Trophoblast cell (in vitro differentiated cells and primary cell): ENCODE data around the gene EXOC3L4.

Experiments
- DNase-seq, 2 donors: peaks; one replicate each; pipeline ENCODE4 v3.0.0-alpha.2; 2016
- H2AFZ ChIP-seq: 2 replicates; pipeline ENCODE4 v1.6.1; 2013; ENCODE audit warnings: low read length, moderate library complexity, mild to moderate bottlenecking; ENCODE audit not compliant: insufficient read depth, poor library complexity
- H2AK5ac ChIP-seq: 2 replicates; pipeline ENCODE4 v1.6.1; 2013; ENCODE audit warnings: mild to moderate bottlenecking, low read length
- H2BK120ac ChIP-seq: 2 replicates; pipeline ENCODE4 v1.6.1; 2013; ENCODE audit warnings: low read length, mild to moderate bottlenecking, moderate library complexity; ENCODE audit not compliant: insufficient read depth, poor library complexity
- H2BK12ac ChIP-seq: 2 replicates; pipeline ENCODE4 v1.6.1; 2013; ENCODE audit warnings: mild to moderate bottlenecking, low read length, moderate library complexity
- H2BK5ac ChIP-seq: 2 replicates; pipeline ENCODE4 v1.6.1; 2013; ENCODE audit warnings: low read length, low read depth, moderate library complexity, mild to moderate bottlenecking; ENCODE audit not compliant: poor library complexity
- H3K14ac ChIP-seq: 2 replicates; pipeline ENCODE4 v1.6.1; 2013; ENCODE audit warnings: mild to moderate bottlenecking, low read length
- H3K18ac ChIP-seq: 2 replicates; pipeline ENCODE4 v1.6.1; 2013; ENCODE audit warnings: mild to moderate bottlenecking, low read length
- H3K23ac ChIP-seq: 2 replicates; pipeline ENCODE4 v1.6.1; 2013; ENCODE audit warnings: low read length
- H3K27ac ChIP-seq: 2 replicates; pipeline ENCODE4 v1.5.1; 2013; ENCODE audit warnings: low read depth, mild to moderate bottlenecking, inconsistent platforms, low read length, moderate library complexity
- H3K27me3 ChIP-seq: 2 replicates; pipeline ENCODE4 v1.6.1; 2013; ENCODE audit warnings: inconsistent platforms, mild to moderate bottlenecking, low read length, moderate library complexity; ENCODE audit not compliant: insufficient read depth
- H3K36me3 ChIP-seq, 2 experiments: 1 replicate in 1 of 2; 2 replicates in 1 of 2; pipeline ENCODE4 v1.6.1; 2013; ENCODE audit warnings: low read length in 2 of 2, mild to moderate bottlenecking in 2 of 2, moderate library complexity in 1 of 2; ENCODE audit not compliant: insufficient read depth in 2 of 2, control insufficient read depth in 1 of 2
- H3K4ac ChIP-seq: 2 replicates; pipeline ENCODE4 v1.6.1; 2013; ENCODE audit warnings: low read depth, mild to moderate bottlenecking, low read length, moderate library complexity
- H3K4me1 ChIP-seq, 2 experiments: 1 replicate in 1 of 2; 2 replicates in 1 of 2; pipeline ENCODE4 v1.6.1; 2013; ENCODE audit warnings: low read length in 2 of 2, mild to moderate bottlenecking in 2 of 2, moderate library complexity in 1 of 2; ENCODE audit not compliant: insufficient read depth in 2 of 2, control insufficient read depth in 1 of 2
- H3K4me2 ChIP-seq: 2 replicates; pipeline ENCODE4 v1.6.1; 2013; ENCODE audit warnings: inconsistent platforms, mild to moderate bottlenecking, low read length, moderate library complexity
- H3K4me3 ChIP-seq: 2 replicates; pipeline ENCODE4 v1.5.1; 2013; ENCODE audit warnings: mild to moderate bottlenecking, low read depth, low read length, inconsistent platforms
- H3K79me1 ChIP-seq: one replicate; pipeline ENCODE4 v1.6.1; 2013; ENCODE audit warnings: low read length
- H3K79me2 ChIP-seq: 2 replicates; pipeline ENCODE4 v1.6.1; 2013; ENCODE audit warnings: low read length, mild to moderate bottlenecking; ENCODE audit not compliant: control insufficient read depth, insufficient read depth, poor library complexity
- H3K9ac ChIP-seq: 2 replicates; pipeline ENCODE4 v1.6.1; 2013; ENCODE audit warnings: mild to moderate bottlenecking, low read length
- H3K9me3 ChIP-seq: 2 replicates; pipeline ENCODE4 v1.6.1; 2013; ENCODE audit warnings: low read depth, mild to moderate bottlenecking, control low read depth, inconsistent platforms, low read length; ENCODE audit not compliant: insufficient read depth
- H4K12ac ChIP-seq: 2 replicates; pipeline ENCODE4 v1.6.1; 2013; ENCODE audit warnings: low read depth, mild to moderate bottlenecking, low read length, moderate library complexity
- H4K8ac ChIP-seq: 2 replicates; pipeline ENCODE4 v1.6.1; 2013; ENCODE audit warnings: low read depth, mild to moderate bottlenecking, low read length, moderate library complexity
- H4K91ac ChIP-seq: one replicate; pipeline ENCODE4 v1.6.1; 2013; ENCODE audit warnings: low read depth, mild to moderate bottlenecking, low read length, moderate library complexity
- WGBS: extraction: QIAGEN DNeasy Blood & Tissue Kit; methylation state at CpG from one replicate; pipeline ENCODE4 v1.1.7; 2013; ENCODE audit warnings: missing lambda C conversion rate; ENCODE audit not compliant: insufficient read length, insufficient coverage; ENCODE audit errors: extremely low coverage; 5-methylcytosine and 5-hydroxymethylcytosine counted together

EXOC3L4 gene

DNA sequence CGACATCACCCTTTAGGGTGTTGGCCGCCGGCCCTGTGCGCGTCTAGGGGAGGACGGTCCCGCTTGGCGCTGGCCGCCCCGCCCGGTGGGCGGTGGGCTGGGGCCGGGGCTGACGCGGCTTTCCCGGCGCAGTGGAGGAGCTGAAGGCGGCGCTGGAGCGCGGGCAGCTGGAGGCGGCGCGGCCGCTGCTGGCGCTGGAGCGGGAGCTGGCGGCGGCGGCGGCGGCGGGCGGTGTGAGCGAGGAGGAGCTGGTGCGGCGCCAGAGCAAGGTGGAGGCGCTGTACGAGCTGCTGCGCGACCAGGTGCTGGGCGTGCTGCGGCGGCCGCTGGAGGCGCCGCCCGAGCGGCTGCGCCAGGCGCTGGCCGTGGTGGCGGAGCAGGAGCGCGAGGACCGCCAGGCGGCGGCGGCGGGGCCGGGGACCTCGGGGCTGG is 32.4 kb downstream of the EXOC3L4 start:
- Histone ChIP-seq H2AK5ac (no peak overlapping the region), H2BK12ac (no peak overlapping the region), H3K79me1 (peaks cover 5% of the 10 kb centered on the region), H2BK120ac (no peak overlapping the region), H2AFZ (no peak overlapping the region), H3K9ac (no peak overlapping the region), H4K12ac (no peak overlapping the region), H2BK5ac (no peak overlapping the region), H3K79me2 (no peaks in the 10 kb centered on the region), H3K4ac (no peak overlapping the region), H3K14ac (no peak overlapping the region), H4K91ac (no peak overlapping the region), H3K4me3 (peak overlapping the region; percentile 1), H3K36me3 (no peaks in the 10 kb centered on the region), H3K9me3 (no peaks in the 10 kb centered on the region), H3K4me1 (peaks cover 31 to 50% of the 10 kb centered on the region in 2 experiments), H4K8ac (no peak overlapping the region), H3K27ac (no peak overlapping the region), H3K23ac (no peak overlapping the region), H3K4me2 (peak overlapping the region; percentile 62), H3K18ac (no peak overlapping the region), H3K27me3 (peaks cover 15% of the 10 kb centered on the region)
- peak; percentile 56 to 67 for DNase-seq
- no CpG with 5 or more reads among the region's 62 CpGs for WGBS

DNA sequence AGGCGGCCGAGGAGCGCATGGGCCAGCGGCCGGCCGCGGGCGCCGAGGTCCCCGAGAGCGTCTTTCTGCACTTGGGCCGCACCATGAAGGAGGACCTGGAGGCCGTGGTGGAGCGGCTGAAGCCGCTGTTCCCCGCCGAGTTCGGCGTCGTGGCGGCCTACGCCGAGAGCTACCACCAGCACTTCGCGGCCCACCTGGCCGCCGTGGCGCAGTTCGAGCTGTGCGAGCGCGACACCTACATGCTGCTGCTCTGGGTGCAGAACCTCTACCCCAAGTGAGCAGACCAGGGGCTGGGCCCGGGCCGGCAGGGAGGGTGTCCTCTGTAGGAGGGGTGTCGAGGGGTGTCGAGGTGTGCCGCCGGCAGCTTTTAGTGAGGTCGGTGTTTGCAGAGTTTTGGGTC is 32.8 kb downstream of the EXOC3L4 start:
- no CpG with 5 or more reads among the region's 39 CpGs for WGBS
- no peak overlapping the region for H4K91ac ChIP-seq
- no peak overlapping the region for H3K27ac ChIP-seq
- no peak overlapping the region for H3K9ac ChIP-seq
- H3K27me3 ChIP-seq, result peaks cover 15% of the 10 kb centered on the region
- H3K4me3 ChIP-seq, result no peak overlapping the region
- no peak overlapping the region for H3K23ac ChIP-seq
- peaks cover 5% of the 10 kb centered on the region for H3K79me1 ChIP-seq
- no peak overlapping the region for H4K8ac ChIP-seq
- H3K4ac ChIP-seq, result no peak overlapping the region
- no peaks in the 10 kb centered on the region for H3K9me3 ChIP-seq
- H3K4me2 ChIP-seq, result peak overlapping the region; percentile 62
- H2AFZ ChIP-seq, result no peak overlapping the region
- H3K4me1 ChIP-seq, result peaks cover 32 to 47% of the 10 kb centered on the region in 2 experiments
- no peak overlapping the region for H4K12ac ChIP-seq
- no peak overlapping the region for H2BK5ac ChIP-seq
- H3K18ac ChIP-seq, result no peak overlapping the region
- no peak overlapping the region for H2AK5ac ChIP-seq
- peak in 1 of 2 donors; percentile 37 for DNase-seq
- H3K14ac ChIP-seq, result no peak overlapping the region
- no peak overlapping the region for H2BK12ac ChIP-seq
- H3K79me2 ChIP-seq, result no peaks in the 10 kb centered on the region
- H3K36me3 ChIP-seq, result no peaks in the 10 kb centered on the region
- H2BK120ac ChIP-seq, result no peak overlapping the region

DNA sequence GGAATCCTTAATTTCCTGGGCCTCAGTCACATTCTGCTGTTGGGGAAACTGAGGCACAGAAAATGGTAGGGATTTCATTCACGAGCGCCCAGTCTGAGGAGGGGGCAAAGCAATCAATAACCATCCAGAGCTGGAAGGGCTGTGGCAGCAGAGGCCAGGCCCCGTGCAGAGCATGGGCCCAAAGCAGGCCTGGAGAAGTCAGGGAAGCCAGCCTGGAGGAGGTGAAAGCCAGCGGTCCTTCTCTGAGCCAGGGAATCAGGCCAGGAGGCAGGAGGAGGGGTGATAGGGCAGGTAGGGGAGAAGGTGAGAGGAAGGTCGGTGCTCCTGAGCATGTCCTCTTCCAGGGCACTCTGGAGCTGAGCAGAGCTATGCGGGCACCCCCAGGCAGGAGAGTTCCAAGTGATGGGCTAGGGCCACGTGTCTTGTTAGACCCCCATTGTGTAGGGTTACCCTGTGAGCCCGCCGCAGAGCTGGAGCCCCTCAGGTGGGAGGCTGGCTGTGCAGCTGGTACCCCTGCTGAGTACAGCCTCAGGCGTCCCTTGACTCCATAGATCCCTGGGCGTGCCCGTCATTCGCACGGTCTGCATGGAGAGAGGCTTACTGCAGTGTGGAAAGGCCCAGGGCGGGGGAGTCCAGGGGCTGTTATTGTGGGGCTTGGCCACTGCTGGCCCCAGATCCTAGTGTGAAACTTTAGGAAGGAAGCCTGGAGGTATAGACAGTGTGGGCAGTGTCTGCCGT is 33.5 kb downstream of the EXOC3L4 start:
- no peak overlapping the region for H4K91ac ChIP-seq
- H2BK5ac ChIP-seq, result no peak overlapping the region
- H3K9me3 ChIP-seq, result peaks cover 3% of the 10 kb centered on the region
- H3K18ac ChIP-seq, result no peak overlapping the region
- no peak overlapping the region for H3K9ac ChIP-seq
- no peak overlapping the region for H2AFZ ChIP-seq
- H3K4me1 ChIP-seq, result peaks cover 28 to 43% of the 10 kb centered on the region in 2 experiments
- H3K79me1 ChIP-seq, result peaks cover 4% of the 10 kb centered on the region
- H3K27me3 ChIP-seq, result peaks cover 12% of the 10 kb centered on the region
- H2BK120ac ChIP-seq, result no peak overlapping the region
- no peak overlapping the region for H3K4me3 ChIP-seq
- H3K4me2 ChIP-seq, result no peak overlapping the region
- no peak overlapping the region for H3K4ac ChIP-seq
- DNase-seq, result peak in 1 of 2 donors; percentile 55
- no peak overlapping the region for H3K14ac ChIP-seq
- H4K12ac ChIP-seq, result no peak overlapping the region
- no peak overlapping the region for H3K23ac ChIP-seq
- H2BK12ac ChIP-seq, result no peak overlapping the region
- no peaks in the 10 kb centered on the region for H3K79me2 ChIP-seq
- H3K27ac ChIP-seq, result no peak overlapping the region
- no peak overlapping the region for H4K8ac ChIP-seq
- no peak overlapping the region for H2AK5ac ChIP-seq
- no CpG with 5 or more reads among the region's 16 CpGs for WGBS
- H3K36me3 ChIP-seq, result peaks cover 0 to 3% of the 10 kb centered on the region in 2 experiments

DNA sequence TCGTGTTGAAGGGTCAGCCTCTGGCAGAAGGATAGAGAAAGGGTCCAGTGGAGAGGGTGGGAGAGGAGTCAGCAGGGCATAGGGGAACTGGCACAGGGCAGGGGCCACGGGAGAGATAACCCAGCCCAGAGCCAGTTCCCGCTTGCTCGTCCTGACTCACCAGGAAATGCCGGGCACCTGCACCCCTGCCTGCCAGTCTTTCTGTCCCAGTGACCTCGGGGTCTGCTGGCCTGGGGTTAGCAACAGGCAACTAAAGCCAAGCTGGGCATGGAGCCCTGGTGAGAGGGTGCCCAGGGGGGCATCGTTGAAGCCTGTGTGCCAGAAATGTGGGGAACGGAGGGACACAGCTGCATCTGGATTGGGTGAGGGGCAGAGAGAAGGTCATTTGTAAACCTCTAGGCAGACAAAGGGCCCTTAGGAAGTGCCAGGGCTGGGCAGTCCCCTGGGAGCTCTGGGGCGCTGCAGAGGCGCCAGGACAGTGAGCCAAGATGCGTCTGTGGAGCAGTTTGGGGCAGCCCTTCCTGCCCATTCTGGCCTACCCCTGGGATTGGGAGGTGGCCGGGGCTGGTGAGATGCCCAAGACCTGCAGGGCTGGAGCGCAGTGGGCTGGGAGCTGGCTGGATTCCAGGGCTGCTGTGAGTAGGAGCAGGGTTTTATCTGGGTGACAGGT is 34.2 kb downstream of the EXOC3L4 start:
- Histone ChIP-seq H4K91ac (no peak overlapping the region), H2BK12ac (no peak overlapping the region), H2AFZ (no peak overlapping the region), H3K79me1 (peaks cover 1% of the 10 kb centered on the region), H3K79me2 (no peaks in the 10 kb centered on the region), H3K18ac (no peak overlapping the region), H3K9me3 (peaks cover 3% of the 10 kb centered on the region), H4K12ac (no peak overlapping the region), H2AK5ac (peak overlapping the region; percentile 43), H3K4me2 (no peak overlapping the region), H3K4ac (no peak overlapping the region), H4K8ac (no peak overlapping the region), H3K4me1 (peaks cover 23 to 38% of the 10 kb centered on the region in 2 experiments), H3K4me3 (no peak overlapping the region), H3K9ac (no peak overlapping the region), H3K14ac (no peak overlapping the region), H3K27me3 (peaks cover 7% of the 10 kb centered on the region), H2BK120ac (peak overlapping the region; percentile 12), H2BK5ac (no peak overlapping the region), H3K23ac (no peak overlapping the region), H3K27ac (no peak overlapping the region), H3K36me3 (peaks cover 2 to 7% of the 10 kb centered on the region in 2 experiments)
- WGBS, result no CpG with 5 or more reads among the region's 13 CpGs
- DNase-seq, result peak; percentile 34 to 56
